HG03378 (cell line): ENCODE data around the gene SKA1.
"Not testable (repeated sequence)": the region's sequence is repeated elsewhere in the genome, so short reads cannot be mapped to it uniquely, and the experiment has no call there.

Experiments used
- ATAC-seq: cut with Tn5 transposase; IDR thresholded peaks from one replicate; pipeline ENCODE4 v1.9.1; 2021; ENCODE audit warnings: mild to moderate bottlenecking, moderate library complexity; ENCODE audit not compliant: unreplicated experiment

The SKA1 gene

GRCh38 chr18:50393802-50394201 lies 19.0 kb downstream of the SKA1 start:
- ATAC-seq, result no peak

DNA sequence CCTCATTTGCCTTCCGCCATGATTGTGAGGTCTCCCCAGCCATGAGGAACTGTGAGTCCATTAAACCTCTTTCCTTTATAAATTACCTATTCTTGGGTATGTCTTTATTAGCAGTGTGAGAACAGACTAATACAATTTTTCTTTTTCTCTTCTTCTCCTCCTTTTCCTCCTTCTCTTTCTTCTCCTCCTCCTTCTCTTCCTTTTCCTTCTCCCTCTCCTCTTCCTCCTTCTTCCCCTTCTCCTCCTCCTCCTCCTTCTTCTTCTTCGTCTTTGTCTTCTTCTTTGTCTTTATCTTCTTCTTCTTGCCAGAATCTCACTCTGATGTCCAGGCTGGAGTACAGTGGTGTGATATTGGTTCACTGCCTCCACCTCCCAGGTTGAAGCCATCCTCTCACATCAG lies 20.2 kb downstream of the SKA1 start:
- no peak for ATAC-seq

- no peak for ATAC-seq
Measured at GRCh38 chr18:50396005-50396660, 21.3 kb downstream of the SKA1 start.

GRCh38 chr18:50397023-50397422 lies 22.2 kb downstream of the SKA1 start:
- no peak for ATAC-seq

DNA sequence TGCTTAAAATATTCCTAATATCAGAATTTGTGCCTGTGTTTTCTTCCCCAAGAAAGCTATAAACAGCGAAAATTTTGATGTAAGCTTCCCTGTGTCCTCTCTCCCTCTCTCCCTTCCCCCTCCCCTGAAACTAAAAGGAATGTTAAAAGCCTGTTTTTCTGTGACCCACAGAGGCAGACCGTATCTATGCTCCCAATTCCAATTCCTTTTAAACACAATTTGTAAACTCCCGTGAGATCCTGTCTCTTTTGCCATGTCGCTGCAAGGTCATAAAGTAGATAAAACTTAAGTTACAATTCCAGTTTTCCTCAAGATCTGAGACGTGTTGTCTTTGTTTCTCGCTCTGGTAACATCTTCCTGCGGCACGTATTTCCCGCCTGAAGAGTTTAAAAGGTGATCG lies 23.3 kb downstream of the SKA1 start:
- no peak for ATAC-seq

DNA sequence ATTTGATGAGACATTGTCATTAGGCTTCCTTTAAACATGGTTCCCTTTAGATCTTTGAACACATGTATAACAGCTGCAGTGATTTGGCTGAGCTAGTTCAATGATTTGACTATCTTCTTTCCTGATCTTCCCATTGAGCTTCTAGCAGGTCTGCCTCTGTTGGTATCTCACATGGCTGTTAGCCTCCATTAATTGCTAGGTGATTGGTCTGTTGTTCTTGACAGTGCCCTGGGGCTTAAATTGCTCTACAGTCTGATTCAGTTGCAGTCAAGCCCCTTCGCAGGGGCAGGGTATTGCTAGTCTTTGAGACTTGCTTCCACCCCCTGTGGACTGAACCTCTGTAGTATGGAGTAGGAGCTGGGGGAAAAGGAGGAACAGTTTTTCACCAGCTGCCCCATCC lies 24.1 kb downstream of the SKA1 start:
- no peak for ATAC-seq

- ATAC-seq, result no peak
Measured at GRCh38 chr18:50399582-50399981, 24.7 kb downstream of the SKA1 start.

DNA sequence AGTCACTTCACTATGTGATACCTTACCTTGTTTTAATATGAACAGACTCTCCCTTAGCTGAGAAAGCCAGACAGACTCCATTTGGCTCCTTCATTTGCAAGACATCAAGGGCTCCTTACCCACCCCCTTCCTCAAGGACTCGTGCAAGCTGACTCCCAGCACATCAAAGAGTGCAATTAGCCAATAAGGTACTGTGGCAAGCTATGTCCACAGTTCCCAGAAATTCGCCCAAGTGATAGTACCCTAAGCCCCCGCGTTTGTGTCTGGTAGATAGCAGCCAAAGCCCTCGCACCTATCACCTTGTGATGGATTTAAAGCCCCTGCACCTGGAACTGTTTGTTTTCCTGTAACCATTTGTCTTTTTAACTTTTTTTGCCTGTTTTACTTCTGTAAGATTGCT lies 25.6 kb downstream of the SKA1 start:
- ATAC-seq, result not testable (repeated sequence)

- no peak for ATAC-seq
Measured at GRCh38 chr18:50401295-50401694, 26.4 kb downstream of the SKA1 start.

DNA sequence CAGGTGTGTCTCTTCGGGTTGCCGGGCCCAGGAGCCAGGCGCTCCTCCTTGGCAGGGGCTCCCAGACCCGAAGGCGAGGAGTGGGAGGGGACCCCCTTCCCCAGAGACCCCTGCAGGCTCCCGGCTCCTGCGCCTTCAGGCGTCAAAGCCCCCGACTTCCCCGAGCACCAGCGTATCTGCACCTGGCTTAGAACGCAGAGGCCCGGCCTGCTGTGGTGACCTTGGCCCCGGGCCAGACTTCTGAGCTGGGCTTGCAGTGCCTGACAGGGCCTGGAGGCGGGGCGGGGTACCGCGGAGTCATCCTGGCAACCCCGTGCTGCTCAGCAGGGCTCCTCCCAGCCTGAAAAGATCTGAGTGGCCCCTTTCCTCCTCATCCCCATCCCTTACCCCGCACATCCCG lies 27.0 kb downstream of the SKA1 start:
- no peak for ATAC-seq

DNA sequence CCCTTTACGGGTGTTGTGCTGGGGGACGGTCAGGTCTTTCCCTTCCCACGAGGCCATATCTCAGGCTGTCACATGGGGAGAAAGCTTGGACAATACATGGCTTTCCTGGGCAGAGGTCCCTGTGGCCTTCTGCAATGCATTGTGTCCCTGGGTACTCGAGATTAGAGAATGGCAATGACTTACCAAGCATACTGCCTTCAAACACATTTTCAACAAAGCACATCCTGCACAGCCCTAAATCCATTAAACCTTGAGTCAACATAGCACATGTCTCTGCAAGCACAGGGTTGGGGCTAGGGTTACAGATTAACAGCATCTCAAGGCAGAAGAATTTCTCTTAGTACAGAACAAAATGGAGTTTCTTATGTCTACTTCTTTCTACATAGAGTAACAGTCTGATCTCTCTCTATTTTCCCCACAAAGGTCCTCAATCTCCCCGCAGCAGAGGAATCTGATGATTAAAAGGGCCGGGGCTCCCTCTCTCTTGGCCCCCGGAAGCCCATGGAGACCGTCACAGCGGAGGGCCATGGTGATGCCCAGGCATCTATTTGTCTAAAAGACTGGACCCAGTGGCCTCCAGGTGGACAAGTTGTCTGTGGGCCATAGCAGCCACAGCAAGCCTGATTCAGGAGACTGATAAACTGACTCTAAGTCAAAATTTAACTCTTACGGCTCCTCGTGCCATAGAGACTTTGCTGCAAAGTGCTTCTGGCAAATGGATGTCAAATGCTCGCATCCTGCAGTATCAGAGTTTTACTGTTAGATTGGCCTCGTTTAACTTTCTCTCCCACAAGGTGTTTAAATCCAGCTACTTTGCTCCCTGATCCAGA lies 30.1 kb downstream of the SKA1 start:
- not testable (repeated sequence) for ATAC-seq

GRCh38 chr18:50405582-50406271 lies 30.9 kb downstream of the SKA1 start:
- ATAC-seq, result no peak

DNA sequence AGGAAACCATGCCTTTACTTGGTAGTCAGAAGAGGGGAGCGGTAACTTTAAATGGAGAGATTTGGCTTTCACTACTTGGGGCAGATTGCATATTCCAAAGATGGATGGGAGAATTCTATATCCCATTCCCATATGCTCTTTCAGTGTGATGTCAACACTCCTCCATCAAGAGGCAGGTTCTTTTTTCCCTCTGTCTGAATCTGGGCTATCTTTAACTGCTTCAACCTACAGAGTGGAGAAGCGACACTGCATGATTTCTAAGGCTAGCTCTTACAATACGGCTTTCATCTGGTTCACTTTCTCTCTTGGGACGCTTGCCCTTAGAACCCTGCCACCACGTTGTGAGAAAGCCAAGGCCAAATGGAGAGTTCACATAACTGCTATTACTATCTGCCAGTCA lies 34.4 kb downstream of the SKA1 start:
- ATAC-seq, result no peak

- ATAC-seq, result no peak
Measured at GRCh38 chr18:50410008-50410407, 35.2 kb downstream of the SKA1 start.

GRCh38 chr18:50410894-50411293 lies 36.0 kb downstream of the SKA1 start:
- ATAC-seq, result no peak

- not testable (repeated sequence) for ATAC-seq
Measured at GRCh38 chr18:50416832-50417231, 42.0 kb downstream of the SKA1 start.

GRCh38 chr18:50417705-50418104 lies 42.9 kb downstream of the SKA1 start:
- not testable (repeated sequence) for ATAC-seq

DNA sequence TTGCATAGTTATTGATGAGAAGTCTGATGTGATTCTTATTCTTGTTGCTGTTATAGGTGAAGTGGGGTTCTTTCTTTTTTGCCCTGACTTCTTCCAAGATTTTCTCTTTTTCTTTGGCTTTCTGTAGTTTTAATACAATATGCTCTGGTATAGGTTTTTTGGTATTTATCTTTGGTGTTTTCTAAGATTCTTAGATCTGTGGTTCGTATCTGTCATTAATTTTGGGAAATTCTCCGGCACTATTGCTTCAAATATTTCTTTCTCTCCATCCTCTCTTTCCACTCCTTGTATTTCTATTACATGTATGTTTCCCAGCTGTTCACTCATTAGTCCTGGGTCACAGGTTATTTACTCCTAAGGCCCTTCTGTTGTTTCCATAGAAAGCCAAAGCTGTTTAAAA lies 43.8 kb downstream of the SKA1 start:
- no peak for ATAC-seq

DNA sequence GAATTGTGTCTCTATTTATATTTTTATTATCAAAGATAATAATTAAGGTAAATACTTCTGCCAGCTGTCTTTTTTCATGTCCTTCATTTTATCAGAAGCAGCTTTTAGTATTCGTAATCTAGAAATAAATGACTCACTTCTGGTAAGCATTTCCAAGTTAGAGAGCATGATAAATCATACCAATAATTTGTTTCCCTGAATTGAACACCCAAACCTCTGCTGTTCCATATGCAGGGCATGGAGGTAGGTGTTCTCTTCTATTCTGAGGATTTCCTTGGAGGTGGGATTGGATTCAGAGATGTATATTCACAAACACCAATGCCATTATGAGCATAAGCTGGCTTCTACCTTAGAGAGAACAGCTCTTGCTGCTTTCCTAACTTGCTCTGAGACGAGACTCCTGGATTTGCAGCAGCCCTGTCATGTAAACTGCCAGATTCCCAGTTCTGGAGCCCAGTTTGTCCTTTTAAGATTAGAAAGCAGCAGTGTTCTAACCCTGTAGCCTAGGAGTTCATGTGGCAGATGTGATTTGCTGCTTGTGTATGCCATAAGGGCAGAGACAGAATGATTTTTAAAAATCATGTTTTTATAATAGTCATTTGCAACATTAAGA lies 47.5 kb downstream of the SKA1 start:
- ATAC-seq, result no peak

DNA sequence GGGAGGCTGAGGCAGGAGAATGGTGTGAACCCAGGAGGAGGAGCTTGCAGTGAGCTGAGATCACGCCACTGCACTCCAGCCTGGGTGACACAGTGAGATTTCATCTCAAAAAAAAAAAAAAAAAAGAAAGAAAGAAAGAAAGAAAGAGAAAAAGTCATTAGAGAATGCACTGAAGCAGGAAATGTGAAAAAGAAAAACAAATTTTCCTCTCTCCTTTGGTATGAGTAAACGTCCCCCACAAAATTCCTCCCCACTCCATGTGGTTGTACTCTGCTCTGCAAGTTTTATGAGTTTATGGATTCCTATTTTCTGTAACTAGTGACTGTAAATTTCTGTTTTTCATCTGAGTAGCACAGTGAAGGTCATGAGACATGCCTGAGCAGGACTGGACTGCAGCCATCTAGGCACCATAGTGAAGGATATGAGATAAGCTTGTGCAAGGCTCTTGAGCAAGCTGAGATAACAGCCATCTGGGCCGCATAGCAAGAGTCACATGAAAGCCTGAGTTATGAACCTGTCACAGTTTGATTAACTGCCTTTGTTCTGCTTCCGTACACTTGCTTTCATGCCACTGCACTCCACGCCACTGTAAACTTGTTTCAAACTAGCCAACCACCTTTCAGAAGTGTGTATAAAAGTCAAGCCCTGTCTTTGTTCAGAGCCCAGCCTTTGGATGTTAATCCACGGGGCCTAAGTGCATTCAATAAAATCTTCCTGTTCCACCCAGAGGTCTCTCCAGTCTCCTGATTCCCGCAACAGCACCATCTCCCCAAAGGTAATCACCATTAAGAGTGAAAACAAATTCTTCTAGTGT lies 50.2 kb downstream of the SKA1 start:
- ATAC-seq, result no peak

- ATAC-seq, result no peak
Measured at GRCh38 chr18:50427896-50428295, 53.0 kb downstream of the SKA1 start.
